AG09309 (cell line): Measurements from ENCODE around the gene PPP4R3A.

Experiments
- DNase-seq: peaks from one replicate; pipeline ENCODE4 v3.0.0-alpha.2; 2010; ENCODE audit warnings: low read depth
- H3K4me3 ChIP-seq: 2 replicates; pipeline ENCODE4 v1.5.1; 2011; ENCODE audit warnings: mild to moderate bottlenecking, low read depth, low read length, moderate library complexity; ENCODE audit not compliant: control insufficient read depth
- CTCF ChIP-seq: IDR thresholded peaks from 2 replicates; pipeline ENCODE4 v1.5.1; 2011; ENCODE audit warnings: mild to moderate bottlenecking, low read depth, low read length, inconsistent platforms; ENCODE audit not compliant: insufficient read depth, control insufficient read depth; ENCODE audit errors: missing control alignments

The PPP4R3A gene

GRCh38 chr14:91484744-91485143, 25.4 kb downstream of the PPP4R3A start:
- DNase-seq = no peak
- TF ChIP-seq CTCF = no peak

GRCh38 chr14:91484186-91484585, 25.9 kb downstream of the PPP4R3A start:
- no peak overlapping the region for H3K4me3 ChIP-seq
- DNase-seq = no peak
- no peak for TF ChIP-seq CTCF

More at GRCh38 chr14:91484744-91485143, 25.4 kb downstream of the PPP4R3A start:
- H3K4me3 ChIP-seq = no peak overlapping the region

GRCh38 chr14:91482263-91483013, 27.7 kb downstream of the PPP4R3A start:
- H3K4me3 ChIP-seq = no peak overlapping the region
- TF ChIP-seq CTCF = no peak
- DNase-seq = peak; percentile 10

- no peak overlapping the region for H3K4me3 ChIP-seq
- no peak for DNase-seq
- TF ChIP-seq CTCF = no peak
These were observed 32.7 kb downstream of the PPP4R3A start for GRCh38 chr14:91477388-91477787.

GRCh38 chr14:91473046-91473445, 37.1 kb downstream of the PPP4R3A start:
- no peak overlapping the region for H3K4me3 ChIP-seq
- DNase-seq = no peak
- TF ChIP-seq CTCF = no peak

GRCh38 chr14:91470216-91470615, 39.9 kb downstream of the PPP4R3A start:
- H3K4me3 ChIP-seq = no peak overlapping the region
- DNase-seq = no peak
- no peak for TF ChIP-seq CTCF
